ENCODE data around the gene PIP4K2A.

DNA sequence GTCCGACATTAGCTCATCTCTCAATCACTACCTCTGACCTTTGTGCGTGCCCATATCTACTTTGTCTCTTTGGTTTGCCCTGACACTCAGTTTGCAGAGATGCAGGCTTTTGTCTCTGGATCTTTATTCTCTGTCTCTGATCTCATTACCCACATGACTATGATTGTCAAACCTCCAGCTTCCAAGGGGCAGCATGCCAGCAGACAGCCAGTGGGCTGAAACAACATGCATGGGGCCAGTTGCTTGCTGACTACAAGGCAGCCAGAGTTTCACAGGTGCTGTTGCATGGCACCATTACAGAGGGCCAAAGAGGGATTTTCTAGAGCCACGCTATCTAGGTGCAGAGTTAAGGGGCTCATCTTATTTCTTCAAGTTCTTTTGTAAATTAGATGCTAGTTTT is 222.9 kb downstream of the PIP4K2A start:
- no peak for TF ChIP-seq CTCF (IDR thresholded peaks at IDR 0.05)
- no peak for TF ChIP-seq POLR2A (IDR thresholded peaks at IDR 0.05)
